HG03060 (cell line): Measurements from ENCODE around the gene NEK11.

Experiments used
- ATAC-seq: cut with Tn5 transposase; IDR thresholded peaks from one replicate; pipeline ENCODE4 v1.9.1; 2021; ENCODE audit warnings: low read depth, moderate number of reproducible peaks; ENCODE audit not compliant: unreplicated experiment

NEK11 gene

GRCh38 chr3:131390331-131390730, 363.7 kb downstream of the NEK11 start:
- ATAC-seq = no peak

- no peak for ATAC-seq
Measured at GRCh38 chr3:131393051-131393450, 366.4 kb downstream of the NEK11 start.

- ATAC-seq = no peak
Measured at GRCh38 chr3:131393868-131394267, 367.2 kb downstream of the NEK11 start.

- ATAC-seq = no peak
Measured at GRCh38 chr3:131394400-131394799, 367.7 kb downstream of the NEK11 start.

GRCh38 chr3:131396170-131396569, 369.5 kb downstream of the NEK11 start:
- no peak for ATAC-seq

- ATAC-seq = no peak
Measured at GRCh38 chr3:131397889-131398288, 371.2 kb downstream of the NEK11 start.
